HG02943 (cell line): ENCODE data around the gene RAB20.
"Not testable (repeated sequence)": the region's sequence is repeated elsewhere in the genome, so short reads cannot be mapped to it uniquely, and the experiment has no call there.

Source experiments
- ATAC-seq: cut with Tn5 transposase; IDR thresholded peaks from one replicate; pipeline ENCODE4 v1.9.1; 2021; ENCODE audit warnings: mild to moderate bottlenecking, low read depth, moderate library complexity; ENCODE audit not compliant: unreplicated experiment

RAB20 gene

DNA sequence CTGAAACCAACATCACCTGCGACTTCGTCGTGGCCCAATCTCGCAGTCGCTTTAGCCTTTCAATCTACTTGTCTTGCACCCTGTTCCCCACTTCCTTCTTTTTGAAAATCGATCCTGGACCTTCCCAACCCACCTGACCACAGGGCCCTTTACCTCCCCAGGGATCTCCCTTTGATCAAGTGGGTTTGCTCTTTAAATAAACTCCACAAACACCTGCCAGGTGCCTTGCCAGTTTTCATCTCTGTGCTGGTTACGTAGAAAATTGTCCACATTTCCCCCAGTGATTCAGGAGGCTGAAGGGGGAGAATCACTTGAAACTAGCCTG lies 14.5 kb upstream of the RAB20 start:
- no peak for ATAC-seq

- peak; percentile 65 for ATAC-seq
These were observed 14.0 kb upstream of the RAB20 start for GRCh38 chr13:110575322-110576069.

- ATAC-seq = no peak
These were observed 12.6 kb upstream of the RAB20 start for GRCh38 chr13:110574161-110574560.

- no peak for ATAC-seq
These were observed 11.2 kb upstream of the RAB20 start for GRCh38 chr13:110572778-110573118.

DNA sequence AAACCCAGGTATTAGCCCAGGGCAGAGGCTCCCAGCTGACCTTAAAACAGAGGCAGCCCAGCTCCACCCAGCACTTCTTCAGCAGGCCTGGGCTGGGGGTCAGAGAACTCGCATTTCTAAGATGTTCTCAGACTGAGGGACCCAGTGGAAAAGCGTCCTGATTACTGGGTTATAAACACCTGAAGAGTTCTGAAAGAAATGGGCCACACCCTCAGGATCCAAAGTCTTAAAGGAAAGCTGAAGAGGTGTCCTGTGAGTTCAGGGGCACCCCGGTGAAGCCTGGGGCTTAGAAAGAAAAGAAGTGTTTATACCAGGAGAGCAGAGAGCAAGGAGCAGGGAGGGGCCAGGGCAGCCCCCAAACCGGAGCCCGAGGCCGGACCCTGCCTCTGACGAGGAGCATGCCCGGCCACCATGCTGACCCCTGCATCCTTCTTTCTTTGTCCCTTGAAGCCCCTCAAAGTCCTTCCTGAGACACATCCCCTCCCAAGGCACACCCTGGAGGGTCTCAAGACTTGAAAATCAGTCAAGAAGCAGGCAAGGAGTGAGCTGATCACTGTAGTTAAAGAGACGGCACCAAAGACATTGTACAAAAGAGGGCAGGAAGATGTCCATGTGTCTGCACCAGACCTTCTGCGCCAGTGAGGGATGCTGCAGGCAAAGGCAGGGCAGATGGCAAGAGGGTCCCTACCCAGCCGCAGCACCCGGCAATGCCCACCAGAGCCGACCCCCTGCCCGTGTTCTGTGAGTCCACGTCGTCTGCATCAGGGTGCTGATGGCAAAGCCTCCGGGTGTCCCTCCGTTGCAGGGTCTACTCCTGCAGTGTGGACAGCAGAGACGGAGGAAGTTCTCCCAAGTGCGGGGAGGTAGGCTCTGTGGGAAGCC lies 10.6 kb upstream of the RAB20 start:
- no peak for ATAC-seq

DNA sequence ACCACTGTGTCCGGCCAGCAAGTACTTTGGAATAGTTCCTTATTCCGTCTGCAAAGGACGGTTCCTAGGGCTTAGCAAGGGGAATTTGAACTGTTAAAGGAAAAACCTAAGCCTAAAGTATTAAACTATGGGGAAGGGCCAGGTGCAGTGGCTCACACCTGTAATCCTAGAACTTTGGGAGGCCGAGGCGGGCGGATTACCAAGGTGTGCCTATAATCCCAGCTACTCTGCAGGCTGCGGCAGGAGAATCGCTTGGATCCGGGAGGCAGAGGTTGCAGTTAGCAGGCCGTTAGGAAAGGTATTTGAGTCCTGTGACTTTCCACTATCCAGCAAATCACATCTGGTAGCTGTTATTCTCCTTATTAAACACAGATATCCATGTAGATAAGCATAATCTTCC lies 9.4 kb upstream of the RAB20 start:
- ATAC-seq = no peak

- ATAC-seq = not testable (repeated sequence)
These were observed 8.4 kb upstream of the RAB20 start for GRCh38 chr13:110569962-110570361.

DNA sequence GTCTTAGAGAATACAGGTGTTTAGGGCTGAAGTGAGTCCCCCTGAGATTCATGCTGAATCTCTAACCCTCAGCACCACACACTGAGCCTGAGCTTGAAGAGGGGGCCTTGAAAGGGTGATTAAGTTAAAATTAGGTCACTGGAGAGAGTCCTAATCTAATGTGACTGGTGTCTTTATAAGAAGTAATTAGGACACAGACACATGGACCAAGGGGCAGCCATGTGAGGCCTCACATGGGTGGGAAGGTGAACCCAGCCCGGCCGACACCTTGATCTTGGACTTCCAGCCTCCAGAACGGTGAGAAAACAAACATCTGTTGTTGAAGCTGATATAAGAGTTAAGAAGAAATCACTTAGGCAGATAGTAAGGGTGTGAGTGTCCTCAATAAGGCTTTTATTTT lies 7.1 kb upstream of the RAB20 start:
- no peak for ATAC-seq

DNA sequence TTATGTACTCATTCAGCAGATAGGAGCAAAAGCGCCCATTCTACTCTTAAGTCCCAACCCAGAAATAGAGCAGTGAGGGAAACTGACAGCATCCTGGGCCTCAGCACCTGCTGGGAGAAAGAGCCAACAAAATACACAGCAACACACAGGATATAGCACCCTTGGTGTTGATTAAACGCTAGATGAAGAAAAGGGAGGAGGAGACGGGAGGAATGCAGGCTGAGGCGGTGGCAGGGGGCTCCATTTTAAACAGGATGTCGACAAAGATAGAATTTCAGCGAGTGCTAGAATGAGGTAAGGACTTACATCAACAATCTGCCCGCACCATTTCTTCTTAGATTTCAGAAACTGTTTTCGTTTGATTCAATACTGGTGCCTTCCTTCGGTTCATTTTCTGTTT lies 4.6 kb upstream of the RAB20 start:
- ATAC-seq = no peak

DNA sequence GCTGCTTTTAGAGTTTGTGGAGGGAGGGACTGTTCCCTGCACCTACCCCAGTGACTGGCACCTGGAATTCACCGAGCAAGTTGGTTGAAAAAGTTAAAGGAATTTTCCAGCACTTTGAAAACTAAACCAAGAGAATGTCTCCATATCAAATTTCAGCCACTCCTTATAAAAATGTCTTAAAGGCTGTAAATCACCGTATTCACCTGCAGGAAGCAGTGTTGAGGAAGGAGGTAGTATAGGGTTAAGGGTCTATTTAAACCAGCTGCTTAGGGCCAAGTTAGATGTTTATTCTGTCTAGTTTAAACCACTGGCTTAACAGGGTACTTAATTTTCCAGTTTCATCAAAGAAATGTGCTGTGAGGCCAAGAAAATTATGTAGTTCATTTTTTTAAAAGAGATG lies 3.8 kb upstream of the RAB20 start:
- no peak for ATAC-seq

GRCh38 chr13:110564472-110564985 lies 3.0 kb upstream of the RAB20 start:
- ATAC-seq = no peak

DNA sequence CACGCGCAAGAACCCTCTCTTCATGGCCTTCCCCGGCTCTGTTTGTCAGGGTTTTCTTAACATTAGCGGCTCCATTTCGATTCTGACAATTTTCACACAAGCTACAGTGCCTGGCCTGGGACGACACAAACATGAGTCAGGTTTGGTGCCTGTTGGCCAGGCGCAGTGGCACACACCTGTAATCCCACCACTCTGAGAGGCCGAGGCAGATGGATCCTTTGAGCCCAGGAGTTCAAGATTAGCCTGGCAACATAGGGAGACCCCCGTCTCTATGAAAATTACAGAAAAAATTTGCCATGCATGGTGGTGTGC lies 1.9 kb upstream of the RAB20 start:
- no peak for ATAC-seq

GRCh38 chr13:110562696-110563462 lies 1.4 kb upstream of the RAB20 start:
- no peak for ATAC-seq

- ATAC-seq = no peak
These were observed 595 bp upstream of the RAB20 start for GRCh38 chr13:110562036-110562597.

DNA sequence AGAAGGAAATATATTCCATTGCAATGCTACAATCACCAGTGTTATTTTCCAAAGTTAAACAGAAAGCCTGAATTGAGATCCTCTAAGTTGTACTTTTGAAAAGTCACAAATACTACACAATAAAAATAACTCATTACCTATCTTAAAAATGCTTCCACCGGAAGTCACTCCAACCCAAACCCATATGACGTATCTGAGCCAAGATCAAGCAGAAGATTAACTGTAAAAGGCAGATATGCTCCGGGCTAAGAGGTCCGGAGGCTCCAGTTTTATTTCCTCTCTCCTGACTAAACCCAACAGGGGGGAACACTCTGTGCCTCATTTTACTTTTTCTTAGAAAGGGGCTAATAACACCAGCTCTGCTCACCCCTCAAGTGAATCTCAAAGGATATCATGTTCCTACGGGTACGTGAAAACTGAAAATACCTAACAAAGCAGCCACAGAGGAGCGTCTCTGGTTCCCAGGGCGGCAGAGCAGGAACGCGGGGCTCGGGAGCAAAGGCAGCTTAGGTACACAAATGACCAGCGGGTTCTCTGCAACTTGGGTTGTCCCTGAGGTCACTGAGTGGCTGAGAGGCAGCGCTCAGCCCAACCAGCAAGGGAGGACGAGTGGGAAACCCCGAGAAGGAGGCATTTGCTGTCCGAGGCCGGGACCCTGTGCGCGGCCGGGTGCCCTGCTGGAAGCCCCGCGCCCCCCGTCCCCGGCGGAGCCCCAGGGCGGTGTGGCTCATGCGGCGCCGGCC lies 750 bp downstream of the RAB20 start:
- ATAC-seq = peak; percentile 19

DNA sequence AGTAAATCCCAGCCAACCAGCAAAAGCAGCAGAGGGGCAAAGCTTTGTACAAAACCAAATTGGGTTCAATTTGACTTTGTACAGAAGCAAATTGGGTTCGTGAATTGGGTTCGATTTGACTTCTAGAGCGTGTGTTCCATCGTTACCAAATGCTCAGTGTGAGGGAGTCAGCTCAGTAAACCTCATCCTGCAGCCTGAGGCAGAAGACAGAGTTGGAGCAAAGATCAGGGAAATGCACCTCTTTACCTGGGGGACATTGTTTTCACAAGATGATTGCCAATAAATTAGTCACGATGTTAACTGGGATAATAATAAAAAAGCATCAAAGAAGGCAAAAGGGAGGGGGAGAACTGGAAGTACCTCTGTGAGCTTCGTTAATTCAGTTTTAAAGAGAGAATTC lies 1.5 kb downstream of the RAB20 start:
- no peak for ATAC-seq

DNA sequence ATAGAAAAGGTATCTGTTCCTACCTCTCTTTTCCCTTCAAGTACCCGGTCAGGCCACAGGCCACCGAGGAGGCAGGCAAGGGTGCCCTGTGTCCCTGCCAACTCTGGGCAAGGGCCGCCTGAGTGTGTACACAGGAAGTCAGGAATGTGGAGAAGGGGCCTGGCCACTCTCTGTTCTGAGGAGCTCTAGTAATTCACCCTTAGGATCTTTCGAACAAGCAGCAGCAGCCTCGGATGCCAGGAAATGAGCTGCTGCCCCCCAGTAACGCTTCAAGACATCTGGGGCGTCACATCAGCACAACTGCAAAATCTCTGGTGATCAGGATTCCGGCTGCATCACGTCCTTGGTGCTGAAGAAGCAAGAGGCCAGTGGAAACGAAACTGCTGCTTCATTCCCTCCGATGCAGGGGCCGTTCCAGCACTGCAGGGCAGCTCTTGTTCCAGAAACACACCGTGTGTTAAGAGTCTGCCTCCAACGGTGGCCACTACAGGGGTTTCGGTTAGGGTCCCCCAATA lies 2.0 kb downstream of the RAB20 start:
- no peak for ATAC-seq

DNA sequence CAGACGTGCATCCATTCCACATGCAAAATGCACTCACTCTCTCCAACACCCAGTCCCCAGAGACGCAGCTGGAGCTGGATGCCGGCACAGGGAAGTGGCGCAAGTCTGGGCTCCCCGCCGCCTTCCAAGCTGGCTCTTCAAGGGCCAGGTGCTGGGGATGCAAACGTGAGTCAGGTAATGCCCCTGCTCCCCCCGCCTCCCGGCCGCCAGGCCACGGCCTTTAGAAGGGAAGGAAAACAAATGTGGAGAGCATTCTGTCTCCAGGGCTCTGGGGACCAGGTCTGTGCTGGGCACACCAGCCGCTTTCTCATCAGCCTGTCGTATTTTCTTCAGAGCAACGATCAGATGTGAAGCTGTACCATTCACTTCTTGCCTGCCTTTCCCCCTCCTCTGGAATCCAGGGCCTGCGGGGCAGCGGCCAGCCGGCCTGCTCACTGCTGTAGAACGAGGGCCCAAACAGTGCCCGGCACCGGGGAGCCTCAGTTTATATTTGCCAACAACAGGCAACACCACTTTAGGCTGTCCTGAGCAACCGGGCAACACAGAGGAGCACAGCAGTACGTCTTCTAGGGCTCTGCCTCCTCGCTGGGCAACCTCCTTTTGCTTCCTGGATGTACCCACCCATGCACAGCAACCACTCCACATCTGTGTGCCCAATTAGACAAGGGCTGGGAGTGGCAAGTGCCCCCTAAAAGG lies 3.8 kb downstream of the RAB20 start:
- ATAC-seq = no peak

DNA sequence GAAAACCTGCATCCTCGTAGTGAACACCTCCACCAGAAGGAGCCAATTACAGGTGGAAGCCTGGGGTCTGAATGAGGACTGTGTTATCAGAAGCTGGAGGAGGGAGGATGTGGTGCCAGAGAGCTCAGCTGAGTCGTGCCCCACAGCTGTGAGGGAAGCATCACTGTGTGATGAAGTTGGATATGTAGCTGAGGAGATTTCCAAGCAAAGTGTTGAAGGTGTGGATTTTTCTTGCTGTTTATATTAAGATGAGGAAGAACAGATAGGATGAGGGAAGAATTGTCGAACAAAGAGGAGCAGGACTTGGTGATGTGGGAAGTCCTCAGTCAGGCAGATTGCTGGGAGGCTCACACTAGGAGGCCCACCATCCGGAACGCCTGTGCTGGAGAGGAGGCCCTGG lies 4.4 kb downstream of the RAB20 start:
- no peak for ATAC-seq

- no peak for ATAC-seq
These were observed 5.3 kb downstream of the RAB20 start for GRCh38 chr13:110556224-110556606.
